SJCRH30 (cell line): ENCODE measurements around the gene PTK6. TPM values are rescaled to one million over a fixed set of nuclear protein-coding genes. Genes with fewer than 3 reads are reported as not detected.

Experiments used
- DNase-seq, 2 experiments: peaks; one replicate each; pipeline ENCODE4 v3.0.0-alpha.2; 2015 to 2020
- H3K27ac ChIP-seq: fragments of 250-450 bp; sonication (Bioruptor Pico); 2 replicates; pipeline ENCODE4 v1.5.1; 2020; ENCODE audit warnings: mild to moderate bottlenecking, moderate library complexity
- H3K27me3 ChIP-seq: fragments of 250-450 bp; sonication (Bioruptor Pico); 2 replicates; pipeline ENCODE4 v1.5.1; 2020; ENCODE audit warnings: mild to moderate bottlenecking, moderate library complexity
- H3K36me3 ChIP-seq: fragments of 250-450 bp; sonication (Bioruptor Pico); 2 replicates; pipeline ENCODE4 v1.5.1; 2020; ENCODE audit warnings: mild to moderate bottlenecking, moderate library complexity
- H3K4me1 ChIP-seq: fragments of 250-450 bp; sonication (Bioruptor Pico); 2 replicates; pipeline ENCODE4 v1.5.1; 2020; ENCODE audit warnings: mild to moderate bottlenecking, moderate library complexity
- H3K4me3 ChIP-seq: fragments of 250-450 bp; sonication (Bioruptor Pico); 2 replicates; pipeline ENCODE4 v1.5.1; 2020; ENCODE audit warnings: mild to moderate bottlenecking, moderate library complexity
- H3K9me3 ChIP-seq: fragments of 250-450 bp; sonication (Bioruptor Pico); replicated peaks from 2 replicates; pipeline ENCODE4 v1.5.1; 2020; ENCODE audit warnings: mild to moderate bottlenecking, moderate library complexity
- total RNA-seq: library from RNA; depleted of rRNA; stranded (reverse); fragments of >200 nt; shearing (Covaris generic); gene quantifications from 2 replicates; pipeline ENCODE4 v1.2.3, GENCODE V29; 2014

Gene PTK6
- total RNA-seq, 1 experiment from 2014 or later, result 1.4 TPM

- Histone ChIP-seq H3K4me3 (no peak overlapping the region), H3K36me3 (no peaks in the 10 kb centered on the region), H3K27ac (no peak overlapping the region), H3K27me3 (peaks cover 29% of the 10 kb centered on the region), H3K4me1 (no peaks in the 10 kb centered on the region), H3K9me3 (peaks cover 14% of the 10 kb centered on the region)
- peak in 1 of 2 experiments; percentile 6 for DNase-seq
Observed at GRCh38 chr20:63508072-63508768, 29.0 kb downstream of the PTK6 start.

- DNase-seq, result peak in 1 of 2 experiments; percentile 2
- Histone ChIP-seq H3K27ac (no peak overlapping the region), H3K4me1 (peaks cover 5% of the 10 kb centered on the region), H3K36me3 (no peaks in the 10 kb centered on the region), H3K4me3 (no peak overlapping the region), H3K9me3 (peaks cover 10% of the 10 kb centered on the region), H3K27me3 (peaks cover 33% of the 10 kb centered on the region)
Observed at GRCh38 chr20:63507083-63507743, 30.0 kb downstream of the PTK6 start.

GRCh38 chr20:63505723-63506122 lies 31.5 kb downstream of the PTK6 start:
- H3K36me3 ChIP-seq, result no peaks in the 10 kb centered on the region
- H3K4me1 ChIP-seq, result peaks cover 18% of the 10 kb centered on the region
- H3K27ac ChIP-seq, result no peak overlapping the region
- H3K4me3 ChIP-seq, result no peak overlapping the region
- peaks cover 26% of the 10 kb centered on the region for H3K27me3 ChIP-seq
- DNase-seq, result peak in 1 of 2 experiments; percentile 4
- peaks cover 10% of the 10 kb centered on the region for H3K9me3 ChIP-seq

GRCh38 chr20:63505281-63505680 lies 31.9 kb downstream of the PTK6 start:
- Histone ChIP-seq H3K27me3 (peaks cover 22% of the 10 kb centered on the region), H3K4me3 (no peak overlapping the region), H3K9me3 (peaks cover 7% of the 10 kb centered on the region), H3K36me3 (no peaks in the 10 kb centered on the region), H3K27ac (no peak overlapping the region), H3K4me1 (peaks cover 19% of the 10 kb centered on the region)
- DNase-seq, result no peak

- Histone ChIP-seq H3K27me3 (peaks cover 17% of the 10 kb centered on the region), H3K27ac (no peak overlapping the region), H3K4me1 (peaks cover 19% of the 10 kb centered on the region), H3K9me3 (peaks cover 4% of the 10 kb centered on the region), H3K4me3 (no peak overlapping the region), H3K36me3 (no peaks in the 10 kb centered on the region)
- DNase-seq, result no peak
Observed at GRCh38 chr20:63504642-63505041, 32.5 kb downstream of the PTK6 start.

- Histone ChIP-seq H3K27me3 (peaks cover 10% of the 10 kb centered on the region), H3K27ac (no peak overlapping the region), H3K4me1 (peaks cover 19% of the 10 kb centered on the region), H3K9me3 (no peaks in the 10 kb centered on the region; the same call in 1 of the 2 replicates), H3K4me3 (no peak overlapping the region), H3K36me3 (no peaks in the 10 kb centered on the region)
- DNase-seq, result peak in 1 of 2 experiments; percentile 9
Observed at GRCh38 chr20:63503524-63503923, 33.7 kb downstream of the PTK6 start.

- H3K9me3 ChIP-seq, result no peaks in the 10 kb centered on the region; the same call in 1 of the 2 replicates
- peaks cover 15% of the 10 kb centered on the region for H3K27me3 ChIP-seq
- H3K27ac ChIP-seq, result no peak overlapping the region
- peak in 1 of 2 experiments; percentile 21 for DNase-seq
- H3K4me3 ChIP-seq, result no peak overlapping the region
- H3K36me3 ChIP-seq, result no peaks in the 10 kb centered on the region
- H3K4me1 ChIP-seq, result peaks cover 19% of the 10 kb centered on the region
Observed at GRCh38 chr20:63502671-63503172, 34.5 kb downstream of the PTK6 start.

- peaks cover 21% of the 10 kb centered on the region for H3K27me3 ChIP-seq
- peak overlapping the region; percentile 3; the same call in 1 of the 2 replicates for H3K27ac ChIP-seq
- no peak overlapping the region for H3K4me3 ChIP-seq
- H3K36me3 ChIP-seq, result no peaks in the 10 kb centered on the region
- H3K9me3 ChIP-seq, result no peaks in the 10 kb centered on the region; the same call in 1 of the 2 replicates
- H3K4me1 ChIP-seq, result peaks cover 19% of the 10 kb centered on the region
- peak; percentile 80 to 88 for DNase-seq
Observed at GRCh38 chr20:63501818-63502670, 35.1 kb downstream of the PTK6 start.

- Histone ChIP-seq H3K36me3 (no peaks in the 10 kb centered on the region), H3K27ac (peak overlapping the region; percentile 3; the same call in 1 of the 2 replicates), H3K4me1 (peaks cover 19% of the 10 kb centered on the region), H3K4me3 (no peak overlapping the region), H3K27me3 (peaks cover 28% of the 10 kb centered on the region), H3K9me3 (no peaks in the 10 kb centered on the region; the same call in 1 of the 2 replicates)
- peak; percentile 63 to 68 for DNase-seq
Observed at GRCh38 chr20:63500902-63501817, 36.0 kb downstream of the PTK6 start.

- peaks cover 19% of the 10 kb centered on the region for H3K4me1 ChIP-seq
- H3K27me3 ChIP-seq, result peaks cover 36% of the 10 kb centered on the region
- H3K36me3 ChIP-seq, result no peaks in the 10 kb centered on the region
- no peak overlapping the region for H3K27ac ChIP-seq
- H3K9me3 ChIP-seq, result no peaks in the 10 kb centered on the region; the same call in 1 of the 2 replicates
- H3K4me3 ChIP-seq, result no peak overlapping the region
- peak in 1 of 2 experiments; percentile 14 for DNase-seq
Observed at GRCh38 chr20:63500151-63500901, 36.9 kb downstream of the PTK6 start.

- peak in 1 of 2 experiments; percentile 20 for DNase-seq
- Histone ChIP-seq H3K27ac (no peak overlapping the region), H3K4me1 (peaks cover 19% of the 10 kb centered on the region), H3K4me3 (no peak overlapping the region), H3K27me3 (peaks cover 37% of the 10 kb centered on the region), H3K36me3 (no peaks in the 10 kb centered on the region), H3K9me3 (no peaks in the 10 kb centered on the region)
Observed at GRCh38 chr20:63499338-63499969, 37.7 kb downstream of the PTK6 start.

- Histone ChIP-seq H3K9me3 (no peaks in the 10 kb centered on the region), H3K27ac (no peak within 1 kb of the TSS), H3K4me3 (no peak within 1 kb of the TSS), H3K27me3 (peaks cover 37% of the 10 kb centered on the region), H3K36me3 (no peaks in the 10 kb centered on the region), H3K4me1 (peaks cover 19% of the 10 kb centered on the region)
- no peak for DNase-seq
Observed at GRCh38 chr20:63498960-63499337, 38.2 kb downstream of the PTK6 start, which contains the start of gene EEF1A2. EEF1A2 (minus strand) TSS chr20:63499083; CDS start chr20:63497763, 1,320 bp downstream.
